Measurements from ENCODE around the gene RNF208. TPM values are rescaled to one million over a fixed set of nuclear protein-coding genes. Genes with fewer than 3 reads are reported as not detected.

The RNF208 gene
- total RNA-seq, 4 donors from 2014 or later = 1.1 to 6.5 (median 1.5) TPM

DNA sequence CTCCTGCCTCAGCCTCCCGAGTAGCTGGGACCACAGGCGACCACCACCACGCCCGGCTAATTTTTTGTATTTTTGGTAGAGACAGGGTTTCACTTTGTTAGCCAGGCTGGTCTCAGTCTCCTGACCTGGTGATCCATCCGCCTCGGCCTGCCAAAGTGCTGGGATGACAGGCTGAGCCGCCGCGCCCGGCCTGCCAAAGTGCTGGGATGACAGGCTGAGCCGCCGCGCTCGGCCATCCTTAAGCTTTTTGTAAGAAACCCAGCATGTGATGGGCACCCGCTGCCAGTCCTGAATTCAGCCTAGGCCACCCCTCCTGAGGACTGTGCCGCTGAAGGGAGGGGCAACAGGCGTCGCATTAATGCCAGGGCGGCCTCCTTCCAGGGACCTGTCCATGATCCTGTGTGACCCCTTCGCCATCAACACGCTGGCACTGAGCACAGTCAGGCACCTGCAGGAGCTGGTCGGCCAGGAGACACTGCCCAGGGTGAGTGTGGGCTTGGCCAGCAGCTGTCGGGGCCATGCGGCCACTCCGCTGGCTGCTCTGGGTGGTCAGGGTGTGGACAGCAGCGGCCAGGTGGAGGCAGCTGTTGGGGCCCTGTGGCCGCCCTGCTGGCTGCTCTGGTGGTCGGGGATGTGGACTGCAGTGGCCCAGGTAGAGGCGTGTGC, 43.6 kb upstream of the RNF208 start:
- DNase-seq = no peak
- peaks cover 0 to 30% of the 10 kb centered on the region in 2 donors for H3K36me3 ChIP-seq
- in situ Hi-C loops (cut with MboI; ENCODE audit: low sequenced_read_pairs in 4 of 4) = no loop called here

DNA sequence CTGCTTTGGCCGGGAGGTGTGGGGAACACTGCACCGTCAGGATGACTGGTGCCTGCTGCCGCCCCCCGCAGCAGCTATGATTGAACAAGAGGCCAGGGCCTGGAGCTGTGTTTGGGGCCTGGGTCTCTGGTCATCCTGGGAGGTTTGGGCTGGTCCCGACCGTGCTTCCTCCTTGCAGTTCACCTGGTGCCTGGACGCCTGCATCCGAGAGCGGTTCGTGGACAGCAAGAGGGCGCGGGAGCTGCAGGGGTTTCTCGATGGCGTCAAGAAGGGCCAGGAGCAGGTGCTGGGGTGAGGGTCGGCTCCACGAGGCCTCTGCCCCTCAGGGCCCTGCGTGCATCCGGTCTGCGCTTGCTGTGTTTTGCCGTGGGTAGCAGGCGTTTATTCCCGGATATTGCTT, 42.0 kb upstream of the RNF208 start:
- peaks cover 15 to 19% of the 10 kb centered on the region in 2 donors for H3K4me1 ChIP-seq
- no peaks in the 10 kb centered on the region for H3K27me3 ChIP-seq
- DNase-seq (no peak), ATAC-seq (no peak)
- TF ChIP-seq, protein P1, sequence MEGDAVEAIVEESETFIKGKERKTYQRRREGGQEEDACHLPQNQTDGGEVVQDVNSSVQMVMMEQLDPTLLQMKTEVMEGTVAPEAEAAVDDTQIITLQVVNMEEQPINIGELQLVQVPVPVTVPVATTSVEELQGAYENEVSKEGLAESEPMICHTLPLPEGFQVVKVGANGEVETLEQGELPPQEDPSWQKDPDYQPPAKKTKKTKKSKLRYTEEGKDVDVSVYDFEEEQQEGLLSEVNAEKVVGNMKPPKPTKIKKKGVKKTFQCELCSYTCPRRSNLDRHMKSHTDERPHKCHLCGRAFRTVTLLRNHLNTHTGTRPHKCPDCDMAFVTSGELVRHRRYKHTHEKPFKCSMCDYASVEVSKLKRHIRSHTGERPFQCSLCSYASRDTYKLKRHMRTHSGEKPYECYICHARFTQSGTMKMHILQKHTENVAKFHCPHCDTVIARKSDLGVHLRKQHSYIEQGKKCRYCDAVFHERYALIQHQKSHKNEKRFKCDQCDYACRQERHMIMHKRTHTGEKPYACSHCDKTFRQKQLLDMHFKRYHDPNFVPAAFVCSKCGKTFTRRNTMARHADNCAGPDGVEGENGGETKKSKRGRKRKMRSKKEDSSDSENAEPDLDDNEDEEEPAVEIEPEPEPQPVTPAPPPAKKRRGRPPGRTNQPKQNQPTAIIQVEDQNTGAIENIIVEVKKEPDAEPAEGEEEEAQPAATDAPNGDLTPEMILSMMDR (IDR thresholded peaks at IDR 0.05 in 4 of 5, conservative IDR thresholded peaks at IDR 0.05 in 1 of 5) = no peak
- TF ChIP-seq POLR2A (IDR thresholded peaks at IDR 0.05) = no peak
- in situ Hi-C loops (cut with MboI; ENCODE audit: low sequenced_read_pairs in 4 of 4) (no loop called here), intact Hi-C loops (cut with DNase I; ENCODE audit: low total_unique reads) (no loop called here)
- peaks cover 0 to 34% of the 10 kb centered on the region in 2 donors for H3K36me3 ChIP-seq
- H3K4me3 ChIP-seq = no peak overlapping the region
- no peaks in the 10 kb centered on the region for H3K9me3 ChIP-seq
- no peak overlapping the region for H3K27ac ChIP-seq

More for the DNA sequence above, 43.6 kb upstream of the RNF208 start:
- TF ChIP-seq POLR2A (IDR thresholded peaks at IDR 0.05) = no peak
- TF ChIP-seq, protein P1 (IDR thresholded peaks at IDR 0.05 in 4 of 5, conservative IDR thresholded peaks at IDR 0.05 in 1 of 5) = no peak
- H3K27me3 ChIP-seq = no peaks in the 10 kb centered on the region
- H3K4me3 ChIP-seq = no peak overlapping the region
- H3K27ac ChIP-seq = peak overlapping the region in 2 of 4 donors; percentile 28 to 31
- no peak for ATAC-seq
- intact Hi-C loops (cut with DNase I; ENCODE audit: low total_unique reads) = loop anchor here (5.0 kb wide), 1 partner anchor 43 kb away; the partner anchor contains the start of gene RNF208
- H3K9me3 ChIP-seq = no peaks in the 10 kb centered on the region
- peaks cover 24 to 27% of the 10 kb centered on the region in 2 donors for H3K4me1 ChIP-seq

GRCh38 chr9:137263506-137263905, 41.5 kb upstream of the RNF208 start:
- intact Hi-C loops (cut with DNase I; ENCODE audit: low total_unique reads) (loop anchor here (2.0 kb wide), 1 partner anchor 27 kb away; no protein-coding TSS in a partner anchor), in situ Hi-C loops (cut with MboI; ENCODE audit: low sequenced_read_pairs in 4 of 4) (no loop called here)
- ATAC-seq (no peak), DNase-seq (no peak)
- Histone ChIP-seq H3K4me3 (no peak overlapping the region), H3K27ac (no peak overlapping the region), H3K4me1 (peaks cover 11 to 14% of the 10 kb centered on the region in 2 donors), H3K27me3 (no peaks in the 10 kb centered on the region), H3K36me3 (peaks cover 0 to 39% of the 10 kb centered on the region in 2 donors), H3K9me3 (no peaks in the 10 kb centered on the region)
- TF ChIP-seq, protein P1 (IDR thresholded peaks at IDR 0.05 in 4 of 5, conservative IDR thresholded peaks at IDR 0.05 in 1 of 5) = no peak
- no peak for TF ChIP-seq POLR2A (IDR thresholded peaks at IDR 0.05)

DNA sequence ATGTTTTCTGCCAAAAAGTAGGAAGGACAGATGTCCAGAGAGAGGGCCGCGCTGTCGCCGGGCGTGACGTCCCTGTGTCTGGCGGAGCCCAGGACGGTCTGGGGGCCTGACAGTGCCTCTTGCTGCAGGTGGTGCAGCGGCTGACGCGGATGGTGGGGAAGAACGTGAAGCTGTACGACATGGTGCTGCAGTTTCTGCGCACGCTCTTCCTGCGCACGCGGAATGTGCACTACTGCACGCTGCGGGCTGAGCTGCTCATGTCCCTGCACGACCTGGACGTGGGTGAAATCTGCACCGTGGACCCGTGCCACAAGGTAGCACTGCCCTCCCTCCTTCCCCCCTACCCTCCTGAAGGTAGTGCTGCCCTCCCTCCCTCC, 40.9 kb upstream of the RNF208 start:
- no peaks in the 10 kb centered on the region for H3K27me3 ChIP-seq
- H3K4me1 ChIP-seq = peaks cover 4 to 8% of the 10 kb centered on the region in 2 donors
- ATAC-seq (no peak), DNase-seq (no peak)
- TF ChIP-seq POLR2A (IDR thresholded peaks at IDR 0.05) = no peak
- TF ChIP-seq, protein P1 (IDR thresholded peaks at IDR 0.05 in 4 of 5, conservative IDR thresholded peaks at IDR 0.05 in 1 of 5) = no peak
- no peaks in the 10 kb centered on the region for H3K9me3 ChIP-seq
- intact Hi-C loops (cut with DNase I; ENCODE audit: low total_unique reads) = loop anchor here (2.0 kb wide), 1 partner anchor 26 kb away; no protein-coding TSS in a partner anchor
- in situ Hi-C loops (cut with MboI; ENCODE audit: low sequenced_read_pairs in 4 of 4) = no loop called here
- peaks cover 0 to 44% of the 10 kb centered on the region in 2 donors for H3K36me3 ChIP-seq
- no peak overlapping the region for H3K27ac ChIP-seq
- no peak overlapping the region for H3K4me3 ChIP-seq

All from gastrocnemius medialis (tissue), 4 donors.